ENCODE measurements around the gene PWWP2B. TPM values are rescaled to one million over a fixed set of nuclear protein-coding genes. Genes with fewer than 3 reads are reported as not detected.
A peak's percentile ranks its signal among the peaks of the same experiment; 100 is the strongest.

The PWWP2B gene
- total and polyA plus RNA-seq, 2 of the 8 experiments (the other 6 are each of a cell fraction or from before 2014, with no cell fraction given) = 5.3 to 10.8 TPM

GRCh38 chr10:132418527-132419416 is 21.8 kb downstream of the PWWP2B start:
- Histone ChIP-seq H3K18ac (ENCODE audit: extremely low read depth, low read length) (peak overlapping the region; percentile 87), H3K4me1 (replicated peaks in 1 of 4; ENCODE audit: control insufficient read depth in 3 of 4, insufficient read depth in 4 of 4, low read length in 3 of 4) (peaks cover 9 to 37% (median 22%) of the 10 kb centered on the region in 4 experiments), H4K5ac (ENCODE audit: insufficient read length, low read depth, low read length) (no peak overlapping the region), H2AFZ (ENCODE audit: low read length) (no peak overlapping the region), H3K27ac (ENCODE audit: low read depth, low read length) (no peak overlapping the region), H3K27me3 (replicated peaks in 1 of 4; ENCODE audit: control insufficient read depth in 3 of 4, extremely low read depth in 1 of 4, insufficient read depth in 3 of 4, low read length in 3 of 4) (0 out of 7 replicates have a peak, but pooled peaks cover 0 to 2% (median 0%) of the 10 kb centered on the region in 4 experiments), H3K36me3 (ENCODE audit: control insufficient read depth in 2 of 4, insufficient read depth in 4 of 4, low read length in 3 of 4) (no peaks in the 10 kb centered on the region), H4K8ac (ENCODE audit: extremely low read depth, insufficient read depth, low read length) (peak overlapping the region; percentile 51), H3K56ac (replicated peaks; ENCODE audit: insufficient read length, low read depth, low read length) (no peak overlapping the region), H3K9me3 (ENCODE audit: insufficient read depth in 2 of 2, low read depth in 1 of 2, low read length in 1 of 2) (no peaks in the 10 kb centered on the region), H4K20me1 (replicated peaks in 1 of 2; ENCODE audit: control insufficient read depth in 1 of 2, insufficient read depth in 2 of 2, low read length in 2 of 2) (peaks cover 0 to 10% of the 10 kb centered on the region in 2 experiments), H3K14ac (ENCODE audit: insufficient read length) (no peak overlapping the region), H3K4me2 (ENCODE audit: insufficient read depth in 1 of 2, low read depth in 2 of 2, low read length in 2 of 2) (peak overlapping the region; percentile 14 to 53), H2AK5ac (ENCODE audit: low read depth, low read length) (peak overlapping the region; percentile 28; the same call in 1 of the 2 replicates), H3K4me3 (ENCODE audit: extremely low read depth in 1 of 4, insufficient read depth in 2 of 4, low read depth in 3 of 4, low read length in 4 of 4) (peak overlapping the region in 1 of 4 experiments; percentile 39; a peak in 1 of 8 replicates), H3K9ac (replicated peaks in 1 of 4; ENCODE audit: extremely low read depth in 1 of 4, low read depth in 3 of 4, low read length in 3 of 4) (no peak overlapping the region), H3K79me1 (ENCODE audit: low read depth, low read length) (no peaks in the 10 kb centered on the region; the same call in 1 of the 2 replicates), H2BK120ac (replicated peaks; ENCODE audit: low read depth, low read length) (no peak overlapping the region), H3K79me2 (ENCODE audit: control insufficient read depth in 1 of 2, insufficient read depth in 2 of 2, low read length in 2 of 2) (peaks cover 0 to 4% of the 10 kb centered on the region in 2 experiments; a peak in 1 of 4 replicates), H2BK12ac (ENCODE audit: low read depth, low read length) (peak overlapping the region; percentile 90; the same call in 1 of the 2 replicates), H2BK5ac (ENCODE audit: low read depth, low read length) (peak overlapping the region; percentile 93), H4K91ac (replicated peaks; ENCODE audit: insufficient read length, low read length) (peak overlapping the region; percentile 47), H3K23ac (ENCODE audit: insufficient read length) (no peak overlapping the region), H3K23me2 (ENCODE audit: low read depth, low read length) (peaks cover 11% of the 10 kb centered on the region; the same call in 1 of the 2 replicates), H2BK20ac (ENCODE audit: low read length) (0 out of 2 replicates have a peak overlapping the region, but pooled peaks have one; percentile 34), H2BK15ac (ENCODE audit: low read length) (peak overlapping the region; percentile 94; the same call in 1 of the 2 replicates), H3K4ac (replicated peaks; ENCODE audit: insufficient read length, low read depth, low read length) (no peak overlapping the region)
- DNase-seq (ENCODE audit: low read depth in 1 of 2, low spot score in 2 of 2) = no peak
- ChIA-PET POLR2A (ENCODE audit: partially characterized antibody) (interaction anchor here (0.6 to 6.5 kb wide), 10 partner anchors 10 to 30 kb away, joined by 3 to 71 read pairs (median 4); partner anchors contain the start of gene PWWP2B), CTCF (ENCODE audit: partially characterized antibody) (interaction anchor here (0.7 to 1.4 kb wide), 7 partner anchors 8 to 26 kb away, joined by 3 to 4 read pairs (median 4); no protein-coding TSS in a partner anchor)
- TF ChIP-seq SP2 (IDR thresholded peaks at IDR 0.05; ENCODE audit: low read length) (no peak), ASH2L (IDR thresholded peaks at IDR 0.05; ENCODE audit: low read length) (peak; percentile 56)
- FAIRE-seq = no peak
- 53% methylated on average over 18 of the region's 18 CpGs; no CpG with 5 or more reads in 1 of the 2 experiments for WGBS, 2 experiments (ENCODE audit: extremely low coverage in 1 of 2, insufficient coverage in 1 of 2, insufficient read length in 1 of 2, insufficient replicate concordance in 2 of 2, low coverage in 1 of 2, low lambda C conversion rate in 2 of 2, missing lambda C conversion rate in 1 of 2)

Data from H1 (cell line).